VCaP (cell line): ENCODE results near the gene MRPL33.

Experiments
- H3K27ac ChIP-seq: fragments of 450-650 bp; 2 replicates; pipeline ENCODE4 v1.5.1; 2017
- TF ChIP-seq, protein P1 (sequence below): fragments of 450-650 bp; conservative IDR thresholded peaks from 2 replicates; pipeline ENCODE4 v1.5.1; 2017; ENCODE audit warnings: mild to moderate bottlenecking, moderate library complexity

Gene MRPL33

DNA sequence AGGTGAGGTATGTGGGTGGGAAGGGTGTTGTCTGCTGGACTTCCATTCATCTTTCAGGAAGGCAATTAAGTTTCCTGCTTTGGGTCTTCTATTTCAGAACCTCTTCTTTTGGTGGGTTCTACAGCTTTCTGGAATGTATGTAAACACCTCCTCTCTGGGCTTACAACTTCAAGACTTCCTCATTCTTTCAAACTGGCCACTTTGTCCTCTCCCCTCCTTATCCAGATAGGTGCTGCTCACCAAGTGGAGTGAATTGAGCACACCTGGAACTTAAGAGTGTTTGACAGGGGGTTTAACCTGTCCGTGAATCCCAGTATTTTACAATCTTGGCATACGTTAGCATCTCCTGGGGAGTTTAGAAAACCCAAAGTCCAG lies 5.2 kb upstream of the MRPL33 start:
- no peak overlapping the region for H3K27ac ChIP-seq
- TF ChIP-seq, protein P1, sequence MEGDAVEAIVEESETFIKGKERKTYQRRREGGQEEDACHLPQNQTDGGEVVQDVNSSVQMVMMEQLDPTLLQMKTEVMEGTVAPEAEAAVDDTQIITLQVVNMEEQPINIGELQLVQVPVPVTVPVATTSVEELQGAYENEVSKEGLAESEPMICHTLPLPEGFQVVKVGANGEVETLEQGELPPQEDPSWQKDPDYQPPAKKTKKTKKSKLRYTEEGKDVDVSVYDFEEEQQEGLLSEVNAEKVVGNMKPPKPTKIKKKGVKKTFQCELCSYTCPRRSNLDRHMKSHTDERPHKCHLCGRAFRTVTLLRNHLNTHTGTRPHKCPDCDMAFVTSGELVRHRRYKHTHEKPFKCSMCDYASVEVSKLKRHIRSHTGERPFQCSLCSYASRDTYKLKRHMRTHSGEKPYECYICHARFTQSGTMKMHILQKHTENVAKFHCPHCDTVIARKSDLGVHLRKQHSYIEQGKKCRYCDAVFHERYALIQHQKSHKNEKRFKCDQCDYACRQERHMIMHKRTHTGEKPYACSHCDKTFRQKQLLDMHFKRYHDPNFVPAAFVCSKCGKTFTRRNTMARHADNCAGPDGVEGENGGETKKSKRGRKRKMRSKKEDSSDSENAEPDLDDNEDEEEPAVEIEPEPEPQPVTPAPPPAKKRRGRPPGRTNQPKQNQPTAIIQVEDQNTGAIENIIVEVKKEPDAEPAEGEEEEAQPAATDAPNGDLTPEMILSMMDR, result no peak

DNA sequence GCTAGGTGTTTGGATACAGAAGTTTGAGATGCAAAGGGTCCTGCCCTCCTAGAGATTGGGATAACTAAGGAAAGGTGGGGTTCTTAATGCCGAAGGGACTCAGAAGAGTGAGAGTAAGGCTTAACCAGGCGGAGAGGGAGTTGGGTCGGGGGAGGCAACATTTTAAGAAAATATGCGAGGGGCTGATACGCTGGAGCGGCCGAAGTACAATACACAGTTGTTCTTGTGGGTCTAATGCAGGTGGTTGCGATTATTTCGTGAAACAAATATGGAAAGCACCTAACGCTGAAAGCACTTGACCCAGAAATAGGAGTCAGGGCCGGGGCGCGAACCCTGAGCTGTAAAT lies 344 bp upstream of the MRPL33 start:
- peak overlapping the region; percentile 88 for H3K27ac ChIP-seq
- TF ChIP-seq, protein P1, result no peak

DNA sequence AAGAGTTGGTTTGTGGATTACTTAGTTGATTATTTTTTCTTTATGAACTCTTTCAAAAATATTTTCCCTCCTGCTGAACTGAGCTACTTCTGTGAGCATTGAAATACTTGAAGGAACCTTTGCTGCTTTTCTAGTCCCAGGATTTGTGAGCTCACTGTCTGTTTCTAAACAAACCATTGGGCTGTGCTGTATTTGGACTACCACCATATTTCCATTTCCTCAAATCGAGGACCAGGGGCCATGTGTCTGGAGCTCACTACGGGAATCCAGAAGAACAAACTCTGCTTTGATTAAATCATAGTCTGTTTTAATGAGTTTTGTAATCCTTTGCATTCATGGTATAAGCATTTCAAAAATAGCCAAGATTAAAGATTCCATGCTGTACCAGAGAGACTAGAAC lies 1.3 kb downstream of the MRPL33 start:
- TF ChIP-seq, protein P1, result no peak
- peak overlapping the region; percentile 88 for H3K27ac ChIP-seq

DNA sequence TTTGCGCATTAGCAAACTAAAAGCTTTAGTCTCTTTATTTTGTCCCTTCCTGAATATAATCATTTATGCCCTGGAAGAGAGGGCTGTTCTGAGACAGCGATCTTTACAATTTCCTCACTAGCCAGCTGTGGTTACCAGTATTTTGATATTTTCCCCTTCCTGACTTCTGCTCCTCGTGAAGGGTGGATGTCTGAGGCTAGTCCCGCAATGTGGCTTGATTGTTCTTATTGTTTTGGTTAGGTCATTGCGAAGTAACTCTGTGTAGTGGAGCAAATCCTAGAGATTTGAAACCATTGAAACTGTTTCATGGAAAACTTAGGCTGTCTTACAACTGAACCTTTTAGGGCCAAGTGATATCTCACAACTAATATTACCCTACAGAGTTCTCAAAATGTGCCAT lies 2.4 kb downstream of the MRPL33 start:
- TF ChIP-seq, protein P1, result no peak
- H3K27ac ChIP-seq, result no peak overlapping the region

DNA sequence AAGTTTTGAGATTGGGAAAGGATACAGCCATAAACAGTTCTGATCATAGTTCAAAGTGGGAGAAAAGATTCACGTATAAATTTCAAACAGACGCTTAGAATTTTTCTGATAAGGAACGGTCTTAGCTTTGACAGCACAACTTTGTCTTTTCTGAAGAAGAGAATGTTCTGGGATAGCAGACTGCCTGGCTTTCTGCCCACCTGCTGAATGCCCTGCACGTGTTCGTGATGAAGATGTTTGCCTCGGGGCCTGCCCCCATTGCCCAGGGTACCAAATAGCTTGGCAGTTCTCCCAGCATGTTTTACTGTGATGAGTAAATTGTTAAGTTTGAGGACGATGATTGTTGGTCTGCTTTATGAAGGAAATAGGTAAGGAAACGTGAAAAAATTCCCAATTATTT lies 4.6 kb downstream of the MRPL33 start:
- H3K27ac ChIP-seq, result peak overlapping the region; percentile 28

DNA sequence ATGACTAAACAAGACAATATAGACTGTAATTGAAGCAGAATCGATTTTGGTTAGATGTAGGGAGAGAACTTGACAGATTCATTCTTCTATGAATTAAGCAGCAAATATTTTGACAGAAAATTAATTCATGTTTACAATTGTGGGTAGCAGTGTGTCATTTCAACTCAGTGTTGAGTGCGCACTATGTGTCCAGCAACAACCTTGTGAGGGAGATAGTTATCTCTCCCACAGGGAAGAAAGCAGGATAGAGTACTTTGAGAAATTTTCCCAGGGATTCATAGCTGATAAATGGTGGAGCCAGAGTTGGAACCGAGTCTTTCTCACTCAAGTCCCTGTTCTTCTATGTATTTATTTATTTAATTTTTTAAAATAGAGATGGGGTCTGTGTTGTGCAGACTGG lies 5.2 kb downstream of the MRPL33 start:
- H3K27ac ChIP-seq, result no peak overlapping the region; the same call in 1 of the 2 replicates
- TF ChIP-seq, protein P1, result no peak

More for the DNA sequence above, 4.6 kb downstream of the MRPL33 start:
- TF ChIP-seq, protein P1, result no peak

DNA sequence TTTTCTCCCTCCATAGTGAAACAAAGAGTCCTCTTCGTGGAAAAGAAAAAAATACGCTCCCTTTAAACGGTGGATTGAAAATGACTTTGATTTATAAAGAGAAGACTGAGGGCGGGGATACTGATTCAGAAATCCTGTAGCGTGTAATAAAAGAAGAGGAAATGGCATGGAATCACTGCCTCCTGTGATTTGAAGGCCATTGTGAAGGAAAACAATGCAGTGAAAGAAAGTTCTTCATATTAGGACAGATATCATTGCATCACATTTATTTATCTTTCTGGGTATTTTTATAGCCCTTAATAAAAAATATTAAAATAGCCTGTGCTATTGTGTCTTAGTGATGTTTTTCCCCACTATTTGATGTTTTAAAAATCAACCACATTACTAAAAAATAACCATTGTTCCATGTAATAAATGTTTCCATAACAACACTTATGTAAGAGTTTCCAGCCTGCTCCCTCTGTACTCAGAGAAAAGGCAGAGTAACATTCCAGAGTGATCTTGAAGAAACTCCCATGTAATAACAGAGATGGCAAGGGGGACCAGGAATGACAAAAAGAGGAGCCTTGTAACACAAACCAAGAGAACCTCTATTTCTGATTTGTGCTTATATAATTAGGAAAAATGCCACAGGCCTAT lies 8.0 kb downstream of the MRPL33 start:
- H3K27ac ChIP-seq, result no peak overlapping the region
- TF ChIP-seq, protein P1, result no peak

DNA sequence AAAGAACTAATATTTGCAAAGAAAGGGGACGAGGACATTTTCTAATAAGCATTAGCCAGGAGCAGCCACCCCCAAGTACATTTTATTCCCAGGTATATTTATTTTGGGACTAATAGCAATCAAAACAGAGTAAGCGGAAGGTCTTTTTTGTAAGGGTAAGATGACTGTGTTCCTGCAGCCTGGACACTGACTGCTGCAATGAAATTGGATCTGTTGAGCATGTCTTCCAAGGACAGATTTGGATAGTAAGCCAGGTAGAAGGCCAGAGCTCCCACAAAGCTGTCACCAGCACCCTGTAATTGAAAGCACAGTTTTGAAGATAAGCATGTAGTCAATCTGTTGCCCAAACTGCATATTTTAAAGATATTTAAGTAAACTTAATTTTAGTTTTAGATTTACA lies 10.0 kb downstream of the MRPL33 start:
- TF ChIP-seq, protein P1, result no peak
- H3K27ac ChIP-seq, result peak overlapping the region; percentile 1; the same call in 1 of the 2 replicates
